ENCODE measurements around the gene PTGES2. TPM values are rescaled to one million over a fixed set of nuclear protein-coding genes. Genes with fewer than 3 reads are reported as not detected.

PTGES2 gene
- polyA plus RNA-seq, 1 of the 3 experiments (the other 2 are of a cell fraction), result 141 TPM

DNA sequence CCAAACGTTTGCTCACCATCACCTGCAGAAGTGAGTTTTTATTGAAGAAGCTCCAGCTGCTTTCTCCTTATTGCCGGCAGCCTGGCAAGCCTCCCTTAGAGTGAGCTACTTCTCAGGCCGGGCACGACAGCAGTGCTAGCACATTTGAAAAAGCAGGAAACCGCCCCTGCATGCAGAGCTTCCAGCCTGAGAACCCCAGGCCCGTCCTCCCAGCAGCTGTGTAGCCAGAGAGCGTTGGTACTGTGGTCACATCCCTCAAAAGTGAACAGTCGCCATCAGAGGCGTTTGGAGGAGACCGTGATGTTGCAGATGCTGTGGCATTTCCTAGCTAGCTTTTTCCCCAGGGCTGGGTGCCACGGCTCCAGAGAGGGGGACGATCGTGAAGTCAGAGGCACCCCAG, 36.0 kb downstream of the PTGES2 start:
- H3K4me2 ChIP-seq, result peak overlapping the region; percentile 92
- POLR2A ChIA-PET, result interaction anchor here (0.8 to 1.1 kb wide), 5 partner anchors 9 to 170 kb away, joined by 3 to 4 read pairs (median 3); no protein-coding TSS in a partner anchor

More for the DNA sequence above, 36.0 kb downstream of the PTGES2 start:
- peaks cover 0 to under 1% of the 10 kb centered on the region in 2 experiments for H3K36me3 ChIP-seq (replicated peaks in 1 of 2; ENCODE audit: control insufficient read depth in 1 of 2, insufficient read depth in 2 of 2, low read length in 1 of 2)
- no peaks in the 10 kb centered on the region for H3K27me3 ChIP-seq (ENCODE audit: insufficient read depth)
- H3K9me2 ChIP-seq, result no peaks in the 10 kb centered on the region
- peak overlapping the region; percentile 48 to 63 for H3K4me3 ChIP-seq (ENCODE audit: low read depth in 2 of 2, low read length in 1 of 2)
- 45% methylated on average over 10 of the region's 13 CpGs for WGBS (ENCODE audit: low lambda C conversion rate)
- peak overlapping the region; percentile 85 to 96; a peak in 3 of 4 replicates for H3K27ac ChIP-seq (ENCODE audit: low read depth in 2 of 2, low read length in 1 of 2)
- H2AFZ ChIP-seq (ENCODE audit: low read depth), result no peak overlapping the region
- peaks cover 39 to 40% of the 10 kb centered on the region in 2 experiments for H3K4me1 ChIP-seq (ENCODE audit: control insufficient read depth in 1 of 2, insufficient read depth in 2 of 2, low read depth in 1 of 2, low read length in 1 of 2)
- no peaks in the 10 kb centered on the region for H4K20me1 ChIP-seq (ENCODE audit: insufficient read depth)
- CTCF ChIA-PET, result interaction anchor here (1.6 to 18.8 kb wide), 5 partner anchors 24 to 149 kb away, joined by 3 to 246 read pairs (median 5); no protein-coding TSS in a partner anchor
- peaks cover 88% of the 10 kb centered on the region for H3K79me2 ChIP-seq (ENCODE audit: insufficient read depth)
- TF ChIP-seq CHD2 (IDR thresholded peaks at IDR 0.05; ENCODE audit: low read length, partially characterized antibody) (no peak), RFX5 (IDR thresholded peaks at IDR 0.05; ENCODE audit: low read length) (no peak; the same call in 1 of the 2 replicates), FOSL2 (IDR thresholded peaks at IDR 0.05; ENCODE audit: borderline replicate concordance, low read depth) (no peak), TAF1 (IDR thresholded peaks at IDR 0.05; ENCODE audit: borderline replicate concordance, low read depth, low read length) (no peak), SIN3A (IDR thresholded peaks at IDR 0.05; ENCODE audit: borderline replicate concordance, low read depth, low read length) (no peak), ELF1 (IDR thresholded peaks at IDR 0.05) (no peak), NFIC (IDR thresholded peaks at IDR 0.05; ENCODE audit: borderline replicate concordance) (no peak), TCF12 (IDR thresholded peaks at IDR 0.05) (no peak), YY1 (IDR thresholded peaks at IDR 0.05; ENCODE audit: low read depth) (no peak), JUND (IDR thresholded peaks at IDR 0.05) (no peak)
- TF ChIP-seq, protein P1, sequence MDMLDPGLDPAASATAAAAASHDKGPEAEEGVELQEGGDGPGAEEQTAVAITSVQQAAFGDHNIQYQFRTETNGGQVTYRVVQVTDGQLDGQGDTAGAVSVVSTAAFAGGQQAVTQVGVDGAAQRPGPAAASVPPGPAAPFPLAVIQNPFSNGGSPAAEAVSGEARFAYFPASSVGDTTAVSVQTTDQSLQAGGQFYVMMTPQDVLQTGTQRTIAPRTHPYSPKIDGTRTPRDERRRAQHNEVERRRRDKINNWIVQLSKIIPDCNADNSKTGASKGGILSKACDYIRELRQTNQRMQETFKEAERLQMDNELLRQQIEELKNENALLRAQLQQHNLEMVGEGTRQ (IDR thresholded peaks at IDR 0.05; ENCODE audit: borderline replicate concordance, low read depth, low read length), result no peak
- TF ChIP-seq, protein P2, sequence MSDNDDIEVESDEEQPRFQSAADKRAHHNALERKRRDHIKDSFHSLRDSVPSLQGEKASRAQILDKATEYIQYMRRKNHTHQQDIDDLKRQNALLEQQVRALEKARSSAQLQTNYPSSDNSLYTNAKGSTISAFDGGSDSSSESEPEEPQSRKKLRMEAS (IDR thresholded peaks at IDR 0.05; ENCODE audit: low read depth), result no peak
- TF ChIP-seq, protein P3, sequence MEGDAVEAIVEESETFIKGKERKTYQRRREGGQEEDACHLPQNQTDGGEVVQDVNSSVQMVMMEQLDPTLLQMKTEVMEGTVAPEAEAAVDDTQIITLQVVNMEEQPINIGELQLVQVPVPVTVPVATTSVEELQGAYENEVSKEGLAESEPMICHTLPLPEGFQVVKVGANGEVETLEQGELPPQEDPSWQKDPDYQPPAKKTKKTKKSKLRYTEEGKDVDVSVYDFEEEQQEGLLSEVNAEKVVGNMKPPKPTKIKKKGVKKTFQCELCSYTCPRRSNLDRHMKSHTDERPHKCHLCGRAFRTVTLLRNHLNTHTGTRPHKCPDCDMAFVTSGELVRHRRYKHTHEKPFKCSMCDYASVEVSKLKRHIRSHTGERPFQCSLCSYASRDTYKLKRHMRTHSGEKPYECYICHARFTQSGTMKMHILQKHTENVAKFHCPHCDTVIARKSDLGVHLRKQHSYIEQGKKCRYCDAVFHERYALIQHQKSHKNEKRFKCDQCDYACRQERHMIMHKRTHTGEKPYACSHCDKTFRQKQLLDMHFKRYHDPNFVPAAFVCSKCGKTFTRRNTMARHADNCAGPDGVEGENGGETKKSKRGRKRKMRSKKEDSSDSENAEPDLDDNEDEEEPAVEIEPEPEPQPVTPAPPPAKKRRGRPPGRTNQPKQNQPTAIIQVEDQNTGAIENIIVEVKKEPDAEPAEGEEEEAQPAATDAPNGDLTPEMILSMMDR (IDR thresholded peaks at IDR 0.05), result no peak
- TF ChIP-seq, protein P4, sequence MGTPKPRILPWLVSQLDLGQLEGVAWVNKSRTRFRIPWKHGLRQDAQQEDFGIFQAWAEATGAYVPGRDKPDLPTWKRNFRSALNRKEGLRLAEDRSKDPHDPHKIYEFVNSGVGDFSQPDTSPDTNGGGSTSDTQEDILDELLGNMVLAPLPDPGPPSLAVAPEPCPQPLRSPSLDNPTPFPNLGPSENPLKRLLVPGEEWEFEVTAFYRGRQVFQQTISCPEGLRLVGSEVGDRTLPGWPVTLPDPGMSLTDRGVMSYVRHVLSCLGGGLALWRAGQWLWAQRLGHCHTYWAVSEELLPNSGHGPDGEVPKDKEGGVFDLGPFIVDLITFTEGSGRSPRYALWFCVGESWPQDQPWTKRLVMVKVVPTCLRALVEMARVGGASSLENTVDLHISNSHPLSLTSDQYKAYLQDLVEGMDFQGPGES (IDR thresholded peaks at IDR 0.05; ENCODE audit: low read depth, low read length), result no peak
- TF ChIP-seq, protein P5, sequence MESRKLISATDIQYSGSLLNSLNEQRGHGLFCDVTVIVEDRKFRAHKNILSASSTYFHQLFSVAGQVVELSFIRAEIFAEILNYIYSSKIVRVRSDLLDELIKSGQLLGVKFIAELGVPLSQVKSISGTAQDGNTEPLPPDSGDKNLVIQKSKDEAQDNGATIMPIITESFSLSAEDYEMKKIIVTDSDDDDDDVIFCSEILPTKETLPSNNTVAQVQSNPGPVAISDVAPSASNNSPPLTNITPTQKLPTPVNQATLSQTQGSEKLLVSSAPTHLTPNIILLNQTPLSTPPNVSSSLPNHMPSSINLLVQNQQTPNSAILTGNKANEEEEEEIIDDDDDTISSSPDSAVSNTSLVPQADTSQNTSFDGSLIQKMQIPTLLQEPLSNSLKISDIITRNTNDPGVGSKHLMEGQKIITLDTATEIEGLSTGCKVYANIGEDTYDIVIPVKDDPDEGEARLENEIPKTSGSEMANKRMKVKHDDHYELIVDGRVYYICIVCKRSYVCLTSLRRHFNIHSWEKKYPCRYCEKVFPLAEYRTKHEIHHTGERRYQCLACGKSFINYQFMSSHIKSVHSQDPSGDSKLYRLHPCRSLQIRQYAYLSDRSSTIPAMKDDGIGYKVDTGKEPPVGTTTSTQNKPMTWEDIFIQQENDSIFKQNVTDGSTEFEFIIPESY (IDR thresholded peaks at IDR 0.05; ENCODE audit: borderline replicate concordance, low read depth), result no peak
- TF ChIP-seq, protein P6, sequence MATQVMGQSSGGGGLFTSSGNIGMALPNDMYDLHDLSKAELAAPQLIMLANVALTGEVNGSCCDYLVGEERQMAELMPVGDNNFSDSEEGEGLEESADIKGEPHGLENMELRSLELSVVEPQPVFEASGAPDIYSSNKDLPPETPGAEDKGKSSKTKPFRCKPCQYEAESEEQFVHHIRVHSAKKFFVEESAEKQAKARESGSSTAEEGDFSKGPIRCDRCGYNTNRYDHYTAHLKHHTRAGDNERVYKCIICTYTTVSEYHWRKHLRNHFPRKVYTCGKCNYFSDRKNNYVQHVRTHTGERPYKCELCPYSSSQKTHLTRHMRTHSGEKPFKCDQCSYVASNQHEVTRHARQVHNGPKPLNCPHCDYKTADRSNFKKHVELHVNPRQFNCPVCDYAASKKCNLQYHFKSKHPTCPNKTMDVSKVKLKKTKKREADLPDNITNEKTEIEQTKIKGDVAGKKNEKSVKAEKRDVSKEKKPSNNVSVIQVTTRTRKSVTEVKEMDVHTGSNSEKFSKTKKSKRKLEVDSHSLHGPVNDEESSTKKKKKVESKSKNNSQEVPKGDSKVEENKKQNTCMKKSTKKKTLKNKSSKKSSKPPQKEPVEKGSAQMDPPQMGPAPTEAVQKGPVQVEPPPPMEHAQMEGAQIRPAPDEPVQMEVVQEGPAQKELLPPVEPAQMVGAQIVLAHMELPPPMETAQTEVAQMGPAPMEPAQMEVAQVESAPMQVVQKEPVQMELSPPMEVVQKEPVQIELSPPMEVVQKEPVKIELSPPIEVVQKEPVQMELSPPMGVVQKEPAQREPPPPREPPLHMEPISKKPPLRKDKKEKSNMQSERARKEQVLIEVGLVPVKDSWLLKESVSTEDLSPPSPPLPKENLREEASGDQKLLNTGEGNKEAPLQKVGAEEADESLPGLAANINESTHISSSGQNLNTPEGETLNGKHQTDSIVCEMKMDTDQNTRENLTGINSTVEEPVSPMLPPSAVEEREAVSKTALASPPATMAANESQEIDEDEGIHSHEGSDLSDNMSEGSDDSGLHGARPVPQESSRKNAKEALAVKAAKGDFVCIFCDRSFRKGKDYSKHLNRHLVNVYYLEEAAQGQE (IDR thresholded peaks at IDR 0.05; ENCODE audit: low read depth, low read length), result no peak
- no peaks in the 10 kb centered on the region for H3K9me3 ChIP-seq
- H3F3A ChIP-seq (replicated peaks; ENCODE audit: insufficient read depth), result peaks cover 29% of the 10 kb centered on the region
- DNase-seq, result no peak
- H3K9ac ChIP-seq, result peak overlapping the region; percentile 67
